DMS 273 (cell line): ENCODE results near the gene CFAP73.
"Not testable (repeated sequence)": the region's sequence is repeated elsewhere in the genome, so short reads cannot be mapped to it uniquely, and the experiment has no call there.

Source experiments
- DNase-seq: peaks from one replicate; lab custom pipeline; 2025; ENCODE audit not compliant: unreplicated experiment; lab: John Stamatoyannopoulos, UW

Gene CFAP73

DNA sequence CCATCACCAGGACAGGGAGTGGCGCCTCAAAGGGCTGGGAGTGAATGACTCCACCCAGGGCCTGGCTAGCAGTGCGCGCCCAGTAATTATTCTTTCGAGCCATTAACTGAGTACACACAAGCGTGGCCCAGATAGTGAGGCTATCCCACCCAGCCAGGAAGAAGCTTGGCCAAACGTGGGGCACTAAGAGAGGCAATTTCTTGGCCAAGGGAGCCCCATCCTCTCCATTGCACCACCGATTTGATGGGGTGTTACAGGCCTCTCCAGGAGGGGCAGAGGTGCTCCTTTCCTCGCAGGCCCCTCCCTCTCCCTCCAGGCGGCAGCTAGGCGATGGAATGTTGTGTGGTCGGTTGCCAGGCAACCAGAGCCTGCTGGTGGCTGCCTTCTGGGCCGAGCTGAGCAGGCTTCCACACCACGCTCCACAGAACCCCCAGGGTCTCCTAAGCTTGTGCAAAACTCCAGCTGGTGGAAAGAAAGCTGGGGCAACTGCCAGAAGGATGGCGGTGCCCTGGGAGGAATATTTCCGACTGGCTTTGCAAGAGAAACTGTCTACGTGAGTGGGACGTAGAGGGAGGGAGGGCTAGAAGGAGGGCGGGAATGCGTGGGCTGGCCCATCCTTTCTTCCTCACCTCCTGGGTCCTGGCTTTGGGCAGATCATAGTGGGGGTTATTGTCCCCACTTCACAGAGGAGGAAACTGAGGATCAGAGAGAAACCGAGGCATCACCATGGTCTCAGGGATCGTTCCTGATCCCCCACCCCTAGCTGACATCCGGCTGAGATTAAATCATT, at the start of gene CFAP73:
TSS of gene CFAP73 (plus strand) at position 364 of the 790 bp plus-strand sequence. CDS start at position 498, 134 bp downstream.
- peak; percentile 95 for DNase-seq

DNA sequence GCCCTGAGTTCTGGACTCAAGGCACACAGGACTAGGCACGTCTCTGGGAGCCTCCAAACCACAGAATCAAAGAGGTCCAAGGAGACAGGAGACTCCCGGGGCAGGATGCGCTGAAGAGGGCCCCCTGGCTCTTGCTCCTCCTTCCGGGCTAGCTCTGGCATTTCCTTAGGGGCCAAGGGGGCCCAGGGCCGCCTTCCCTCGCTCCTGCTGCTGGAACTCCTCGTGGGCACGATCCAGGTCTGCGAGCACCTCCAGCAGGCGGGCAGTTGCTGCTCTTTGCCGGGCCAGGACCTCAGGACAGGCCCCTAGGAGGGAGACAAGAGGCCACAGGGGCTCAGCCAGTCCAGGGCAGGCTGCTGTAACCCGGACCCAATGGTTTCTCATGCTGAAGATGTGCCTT, 49.8 kb upstream of the CFAP73 start:
- no peak for DNase-seq

DNA sequence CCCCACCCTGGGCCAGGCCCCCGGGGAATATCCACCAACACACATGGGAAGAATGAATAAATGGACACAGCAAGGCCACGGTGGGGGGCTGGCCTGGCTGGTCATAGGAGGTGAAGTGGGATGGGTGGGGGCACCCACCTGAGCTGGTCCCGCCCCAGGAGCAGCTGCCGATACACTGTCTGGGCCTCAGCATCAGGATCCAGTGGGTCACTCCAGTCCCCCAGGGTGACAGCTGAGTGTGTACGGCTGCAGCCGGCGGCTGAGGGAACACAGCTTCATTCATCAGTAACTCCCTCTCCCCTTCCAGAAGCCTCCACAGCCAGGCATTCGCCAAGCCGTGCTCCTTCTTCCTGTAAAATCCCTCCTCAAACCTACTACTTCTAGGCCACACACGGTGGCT, 47.8 kb upstream of the CFAP73 start:
- DNase-seq: no peak

DNA sequence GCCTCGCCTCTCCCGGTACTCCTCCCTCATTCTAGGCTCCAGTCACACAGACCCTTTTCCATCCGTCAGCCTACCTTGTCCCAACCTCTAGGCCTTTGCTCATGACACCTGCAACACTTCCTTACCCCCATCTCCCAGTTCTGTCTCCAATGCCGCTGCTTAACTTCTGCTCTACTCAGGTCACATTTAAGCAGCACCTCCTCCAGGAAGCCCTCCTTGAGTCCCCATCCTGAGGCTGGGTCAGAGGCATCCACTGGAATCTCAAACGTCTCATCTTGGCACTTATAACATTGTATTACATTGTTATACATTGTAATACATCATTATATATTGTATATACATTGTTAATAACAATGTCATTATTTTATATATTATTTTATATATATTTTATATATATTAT, 46.7 kb upstream of the CFAP73 start:
- DNase-seq: no peak

DNA sequence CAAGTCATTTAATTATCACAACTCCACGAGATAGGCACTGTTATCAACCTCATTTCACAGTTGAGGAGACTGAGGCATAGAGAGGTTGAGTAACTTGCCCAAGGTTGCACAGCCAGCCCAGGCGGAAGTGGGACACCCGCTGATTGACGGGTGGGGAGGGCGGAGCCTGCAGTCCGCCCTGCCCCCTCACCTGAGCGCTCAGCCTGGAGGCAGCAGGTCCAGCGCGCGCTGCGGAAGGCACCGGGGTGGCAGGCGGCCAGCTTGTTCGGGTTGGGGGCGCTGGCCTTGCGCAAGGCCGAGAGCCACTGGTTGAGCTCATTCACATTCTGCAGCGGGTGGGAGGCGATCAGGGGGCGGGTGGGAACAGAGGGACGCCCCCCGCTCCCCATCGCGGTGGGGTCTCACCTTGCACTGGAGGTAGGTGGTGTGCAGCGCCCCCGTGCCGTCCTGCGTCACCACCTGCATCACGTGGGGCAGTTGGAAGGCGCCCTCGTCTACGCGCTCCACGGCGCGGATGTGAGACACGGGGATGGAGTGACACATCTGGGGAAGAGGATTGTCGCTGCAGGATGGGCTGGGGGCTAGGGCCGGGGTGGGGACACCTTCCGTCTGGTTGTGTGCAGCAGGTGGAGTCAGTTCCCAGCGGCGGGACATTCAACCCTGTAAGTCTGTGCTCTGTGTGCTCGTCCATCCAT, 45.6 kb upstream of the CFAP73 start:
- DNase-seq: peak; percentile 35

DNA sequence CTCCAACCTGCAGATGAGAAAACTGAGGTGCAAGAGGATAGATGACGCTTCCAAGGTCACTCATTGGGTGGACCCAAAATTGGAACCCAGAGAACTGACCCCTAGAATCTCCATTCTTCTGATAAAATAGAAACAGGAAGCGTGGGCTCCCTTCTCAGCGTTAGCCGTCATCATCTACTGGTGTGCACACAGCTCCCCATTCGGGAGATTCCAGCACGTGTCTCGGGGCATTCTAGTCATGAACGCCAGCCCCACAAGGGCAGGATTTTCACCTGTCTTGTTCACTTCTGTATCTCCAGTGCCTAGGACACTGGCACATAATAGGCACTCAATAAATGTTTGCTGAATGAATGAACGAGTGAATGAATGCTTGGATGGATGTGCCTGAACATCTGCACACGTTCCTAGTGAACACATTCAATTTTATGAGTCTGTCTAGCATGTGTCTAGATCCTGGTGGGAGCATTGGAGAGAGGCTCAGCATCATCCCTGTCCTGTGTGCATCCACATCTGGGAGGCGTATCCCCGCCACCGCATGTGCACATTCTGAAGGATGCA, 44.5 kb upstream of the CFAP73 start:
- no peak for DNase-seq

DNA sequence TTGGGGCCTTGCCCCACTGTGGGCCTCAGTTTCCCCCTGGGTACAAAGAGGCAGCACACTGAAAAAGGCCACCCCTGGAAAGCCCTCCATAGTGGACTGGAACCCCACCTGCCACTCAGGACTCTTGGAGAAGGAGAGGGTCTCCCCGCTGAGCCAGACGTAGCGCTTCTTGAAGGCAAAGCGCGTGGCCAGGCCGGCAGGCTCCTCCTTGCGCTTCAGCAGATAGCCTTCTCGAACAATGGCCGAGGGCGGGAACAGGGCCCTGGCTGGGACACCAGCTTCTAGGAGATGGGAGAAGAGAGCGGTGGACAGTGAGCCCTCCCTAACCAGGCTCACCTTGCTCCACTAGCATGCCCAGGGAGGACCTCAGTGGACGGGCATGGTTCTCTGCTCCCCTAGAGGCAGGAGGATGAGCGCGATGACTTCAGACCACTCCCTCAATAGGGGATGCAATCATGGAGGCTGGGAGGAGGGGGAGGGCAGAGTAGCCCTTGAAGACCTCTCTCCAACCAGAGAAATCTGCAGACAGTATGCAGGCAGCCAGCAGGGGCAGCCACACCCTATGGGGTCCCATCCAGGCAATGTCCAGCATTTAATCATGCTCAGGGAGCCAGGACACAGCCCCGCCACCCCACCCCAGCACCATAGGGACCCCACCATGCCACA, 43.8 kb upstream of the CFAP73 start:
- DNase-seq: no peak

DNA sequence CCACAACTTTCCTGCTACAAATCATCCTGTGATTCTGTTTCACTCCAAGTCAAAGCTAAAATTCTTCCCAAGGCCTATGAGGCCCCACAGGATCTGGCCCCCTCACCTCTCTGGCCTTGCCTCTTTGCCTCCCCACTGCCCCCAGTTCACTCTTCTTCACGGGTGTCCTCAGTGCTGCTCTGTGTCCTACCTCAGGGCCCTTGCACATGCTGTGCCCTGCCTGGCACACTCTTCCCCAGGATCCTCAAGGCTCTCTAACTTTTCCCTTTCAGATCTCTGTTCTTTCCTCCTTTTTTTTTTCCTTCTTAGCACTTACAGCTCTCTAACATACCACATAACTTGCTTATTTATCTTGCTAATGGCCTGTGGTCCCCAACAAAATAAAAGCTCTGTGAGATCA, 43.2 kb upstream of the CFAP73 start:
- DNase-seq: no peak

DNA sequence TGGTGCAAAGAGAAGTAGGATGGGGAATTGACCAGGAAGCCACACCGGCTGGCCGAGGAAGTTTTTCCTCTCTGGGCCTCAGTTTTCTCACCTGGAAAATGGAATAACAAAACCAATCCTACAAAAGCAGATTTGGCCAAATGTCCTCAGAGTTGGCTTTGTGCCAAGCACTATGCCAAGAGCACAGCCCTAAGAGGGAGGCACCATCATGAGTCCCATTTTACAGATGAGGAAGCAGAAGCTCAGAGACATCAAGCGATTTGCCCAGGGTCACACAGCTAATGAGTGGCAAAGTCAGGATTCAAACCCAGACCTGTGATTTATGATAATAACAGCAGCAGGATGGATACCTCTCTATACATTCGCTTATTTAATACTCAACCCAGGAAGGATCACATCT, 41.2 kb upstream of the CFAP73 start:
- DNase-seq: no peak

DNA sequence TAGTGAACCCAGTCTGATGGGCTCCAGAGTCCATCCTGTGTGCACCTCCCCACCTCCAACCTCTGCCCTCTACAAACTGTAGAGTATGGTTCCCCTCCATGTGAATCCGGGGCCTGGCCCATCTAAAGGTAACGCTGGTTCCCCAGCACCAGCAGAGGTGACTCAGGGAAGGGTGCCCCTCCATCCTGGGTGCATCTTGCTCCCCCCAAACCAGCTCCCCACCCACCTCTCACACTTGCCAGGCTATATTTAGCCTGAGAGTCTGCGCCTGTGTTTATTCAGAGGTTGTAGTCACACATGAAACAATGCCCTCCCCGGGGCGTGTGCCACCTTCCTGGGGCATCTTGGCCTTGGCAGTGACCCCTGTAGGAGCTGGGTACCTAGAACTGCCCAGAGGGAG, 40.2 kb upstream of the CFAP73 start:
- DNase-seq: no peak

DNA sequence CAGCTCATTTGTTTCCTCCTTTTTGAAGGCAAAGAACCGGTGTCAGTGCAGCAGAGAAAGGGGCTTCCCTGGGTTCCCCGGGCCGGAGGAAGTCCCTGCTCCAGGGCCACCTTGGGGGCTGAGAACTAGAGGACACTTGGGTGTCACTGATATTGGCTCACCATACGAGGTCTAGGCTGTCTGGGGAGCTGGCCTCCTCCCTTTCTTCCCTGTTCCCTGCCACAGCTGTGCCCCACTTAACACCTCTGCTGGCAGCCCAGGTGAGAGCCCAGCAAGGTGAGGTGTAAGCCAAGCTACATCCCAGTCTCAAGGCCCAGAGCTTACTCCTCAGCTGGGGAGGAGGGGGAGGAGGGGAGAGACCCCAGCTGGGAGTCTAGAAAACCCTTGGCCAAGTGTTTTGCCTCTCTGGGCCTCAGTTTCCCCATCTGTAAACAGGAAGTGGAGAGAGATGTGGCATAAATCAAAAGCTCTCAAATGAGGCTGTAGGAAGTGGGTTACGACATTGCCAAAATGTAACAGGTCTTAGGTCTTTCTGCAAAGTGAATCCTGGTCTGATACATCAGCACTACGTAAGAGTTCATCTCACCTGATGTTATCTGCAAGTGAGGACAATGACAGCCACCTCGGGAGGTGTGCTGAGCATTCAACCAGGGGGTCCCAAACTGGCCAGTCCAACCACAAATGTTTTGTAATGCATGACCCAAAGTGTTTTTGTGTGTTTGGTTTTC, 39.5 kb upstream of the CFAP73 start:
- no peak for DNase-seq

DNA sequence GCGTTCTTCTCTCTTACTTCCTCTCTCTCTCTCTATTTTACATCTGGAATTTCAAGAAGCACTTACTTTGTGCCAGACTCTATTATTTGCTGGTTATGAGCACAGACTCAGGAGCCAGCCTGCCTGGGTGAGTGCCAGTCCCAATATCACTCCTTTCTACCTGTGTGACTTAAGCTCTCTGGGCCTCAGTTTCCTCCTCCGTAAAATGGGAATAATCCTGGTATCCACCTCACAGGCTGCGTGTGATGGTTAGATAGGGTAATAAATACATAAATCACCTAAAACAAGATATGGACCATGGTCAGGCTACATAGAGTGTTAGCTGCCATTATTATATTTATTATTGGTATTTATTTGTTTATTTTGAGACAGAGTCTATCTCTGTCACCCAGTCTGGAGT, 38.3 kb upstream of the CFAP73 start:
- DNase-seq: no peak

DNA sequence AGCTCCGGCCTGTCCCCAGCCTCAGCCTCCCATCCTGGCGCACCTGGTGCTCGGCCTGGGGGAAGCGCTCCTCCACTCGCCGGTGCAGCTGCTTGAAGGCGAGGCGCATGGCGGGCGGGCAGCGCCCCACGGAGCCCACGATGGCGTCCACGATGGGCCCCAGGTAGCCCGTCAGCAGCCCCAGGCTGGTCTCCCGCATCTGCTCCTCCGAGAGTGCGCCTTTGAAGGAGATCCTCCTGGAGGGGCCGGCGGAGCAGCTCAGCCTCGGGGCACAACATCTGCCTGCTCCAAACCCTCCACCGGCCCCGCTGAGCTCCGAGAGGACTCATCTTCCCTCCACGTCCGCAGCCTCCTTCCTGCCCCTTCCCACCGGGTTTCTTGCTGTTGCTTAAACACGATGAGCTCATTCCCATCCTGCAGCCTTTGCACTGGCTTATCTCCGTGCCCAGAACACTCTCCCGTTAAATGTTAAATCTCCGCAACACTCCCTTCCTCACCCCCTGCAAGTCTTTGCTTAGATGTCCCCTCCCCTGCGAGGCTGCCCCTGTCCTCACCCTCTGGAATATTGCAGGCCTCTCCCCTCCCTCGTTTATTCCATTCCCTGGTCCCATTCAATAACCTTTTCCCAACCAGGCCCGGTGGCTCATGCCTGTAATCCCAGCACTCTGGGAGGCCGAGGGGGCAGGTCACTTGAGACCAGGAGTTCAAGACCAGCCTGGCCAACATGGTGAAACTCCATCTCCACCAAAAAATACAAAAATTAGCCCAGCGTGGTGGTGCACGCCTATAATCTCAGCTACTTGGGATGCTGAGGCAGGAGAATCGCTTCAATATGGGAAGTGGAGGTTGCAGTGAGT, 37.3 kb upstream of the CFAP73 start:
- DNase-seq: no peak

DNA sequence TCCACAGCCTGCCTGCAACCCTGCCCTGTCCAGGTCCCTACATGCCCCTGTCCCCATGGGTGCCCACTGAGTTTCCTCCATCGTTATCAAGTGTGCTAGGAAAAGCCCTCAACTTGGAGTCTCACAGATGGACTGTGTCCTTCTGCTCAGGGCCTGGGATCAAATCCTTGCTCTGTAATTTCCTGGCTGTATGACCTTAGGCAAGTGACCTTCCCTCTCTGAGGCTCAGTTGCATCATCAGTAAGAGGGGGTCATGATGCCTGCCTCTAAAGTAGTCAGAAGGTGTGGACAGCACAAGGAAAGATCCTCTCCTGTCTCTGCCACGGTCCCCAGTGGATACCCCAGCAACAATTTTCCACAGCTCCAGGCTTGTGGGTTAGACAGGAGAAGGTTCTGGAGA, 36.1 kb upstream of the CFAP73 start:
- no peak for DNase-seq

DNA sequence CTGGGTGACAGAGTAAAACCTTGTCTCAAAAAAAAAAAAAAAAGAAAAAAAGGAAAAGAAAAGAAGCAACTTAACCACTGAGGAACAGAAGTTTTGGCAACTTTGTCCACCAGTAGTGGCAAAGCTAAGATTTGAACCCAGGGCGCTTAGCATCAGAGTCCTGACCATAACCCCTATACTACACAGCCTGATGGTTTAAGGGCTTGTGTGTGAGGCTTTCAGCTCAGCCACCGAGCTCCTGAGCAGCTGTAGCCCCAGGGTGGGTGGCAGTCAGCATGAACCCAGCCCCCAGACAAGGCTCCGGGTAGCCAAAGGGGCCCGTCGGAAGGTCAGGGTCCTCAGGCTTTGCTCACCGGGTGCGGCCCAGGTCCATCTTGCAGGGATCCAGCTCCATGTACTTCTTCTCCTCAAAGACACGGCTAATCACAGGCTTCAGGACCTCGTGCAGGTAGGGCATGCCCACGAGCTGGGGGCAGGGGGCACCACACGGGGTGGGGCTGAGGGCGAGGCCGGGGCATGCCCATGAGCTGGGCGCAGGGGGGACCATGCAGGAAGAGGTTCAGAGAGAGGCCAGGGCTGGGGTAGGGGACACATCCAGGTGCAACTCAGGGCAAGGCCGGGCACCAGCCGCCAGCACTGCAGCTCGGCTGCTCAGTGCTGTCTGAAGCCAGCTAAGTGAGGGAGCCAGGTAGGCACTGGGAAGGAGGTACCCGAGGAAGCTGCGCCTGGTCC, 34.9 kb upstream of the CFAP73 start:
- DNase-seq: no peak

DNA sequence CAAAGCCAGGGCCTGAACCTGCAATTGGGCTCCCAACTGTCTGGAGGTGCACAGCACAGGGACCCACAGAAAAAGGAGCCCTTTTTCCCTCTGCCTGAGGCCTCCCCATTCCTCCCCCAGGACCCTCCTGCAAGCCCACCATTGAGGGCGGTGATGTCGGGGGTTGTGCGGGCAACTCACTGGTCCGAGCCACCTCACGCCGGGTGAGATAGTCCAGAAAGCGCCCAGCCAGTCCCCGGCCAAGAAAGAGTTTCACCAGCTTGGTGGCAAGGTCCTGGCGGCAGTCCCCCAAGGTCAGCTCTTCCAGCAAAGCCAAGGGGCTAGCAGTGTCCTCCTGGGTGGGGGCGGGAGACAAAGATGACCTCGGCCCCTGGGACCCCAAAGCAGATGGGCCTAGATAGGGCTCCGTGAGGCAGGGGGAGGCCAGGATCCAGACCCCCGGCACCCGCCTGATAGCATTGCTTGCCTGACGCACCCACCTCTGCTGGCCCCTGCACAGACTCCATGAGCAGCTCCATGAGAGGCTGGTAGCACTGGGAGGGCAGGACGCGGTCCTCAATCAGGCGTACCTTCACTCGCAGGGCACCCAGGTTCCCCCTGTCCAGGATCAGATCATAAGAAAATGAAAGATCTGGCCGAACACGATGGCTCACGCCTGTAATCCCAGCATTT, 33.9 kb upstream of the CFAP73 start:
- DNase-seq: no peak

DNA sequence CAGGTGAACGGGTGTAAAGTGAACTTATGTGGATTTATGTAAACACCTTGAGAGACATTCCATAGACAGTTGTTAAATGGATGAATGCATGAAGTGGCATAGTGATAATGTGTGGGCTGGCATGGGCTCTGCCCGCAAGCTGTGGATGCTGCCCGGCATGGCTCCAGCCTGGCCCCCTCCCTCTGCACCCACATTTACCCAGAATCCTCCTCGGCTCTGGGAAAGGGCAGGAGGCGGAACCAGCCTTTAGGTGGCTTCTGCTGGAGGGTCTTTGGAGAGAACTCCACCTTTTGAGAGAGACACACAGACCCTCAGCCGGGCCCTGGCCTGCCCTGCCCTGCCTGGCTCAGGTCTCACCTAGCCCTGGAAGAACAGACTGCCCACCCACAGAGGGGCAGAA, 32.6 kb upstream of the CFAP73 start:
- DNase-seq: peak; percentile 12

DNA sequence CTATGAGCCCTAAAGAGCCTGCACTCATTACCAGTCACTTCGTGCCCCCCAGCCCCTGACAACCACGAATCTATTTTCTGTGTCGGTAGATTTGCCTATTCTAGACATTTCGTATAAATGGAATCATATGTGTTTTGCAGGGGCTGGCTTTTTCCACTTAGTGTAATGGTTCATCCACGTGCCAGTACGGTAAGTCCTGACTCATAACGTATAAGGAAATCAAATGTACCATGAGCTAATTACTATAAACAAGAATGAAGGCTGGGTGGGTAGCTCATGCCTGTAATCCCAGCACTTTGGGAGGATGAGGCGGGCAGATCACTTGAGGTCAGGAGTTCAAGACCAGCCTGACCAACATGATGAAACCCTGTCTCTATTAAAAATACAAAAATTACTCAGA, 31.8 kb upstream of the CFAP73 start:
- not testable (repeated sequence) for DNase-seq

DNA sequence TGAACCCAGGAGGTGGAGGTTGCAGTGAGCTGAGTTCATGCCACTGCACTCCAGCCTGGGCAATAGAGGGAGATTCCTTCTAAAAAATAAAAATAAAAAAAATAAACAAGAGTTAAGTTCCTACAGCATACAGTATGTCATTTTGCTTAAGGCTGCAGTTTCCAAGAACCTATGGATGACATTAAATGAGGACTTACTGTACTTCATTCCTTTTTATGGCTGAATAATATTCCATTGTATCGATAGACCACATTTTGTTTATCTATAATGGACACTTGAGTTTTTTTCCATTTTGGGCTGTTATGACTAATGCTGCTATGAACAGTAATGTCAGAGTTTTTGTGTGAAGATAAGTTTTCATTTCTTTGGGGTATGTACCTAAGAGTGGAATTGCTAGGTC, 31.4 kb upstream of the CFAP73 start:
- no peak for DNase-seq
